CD4-positive, alpha-beta T cell (primary cell): Measurements from ENCODE around the gene CFAP298. TPM values are rescaled to one million over a fixed set of nuclear protein-coding genes. Genes with fewer than 3 reads are reported as not detected.

ENCODE experiments used
- ATAC-seq: fragments of 200-7000 bp; cut with Tn5 transposase; one replicate; pipeline ENCODE4 v1.10.0; 2022; ENCODE audit warnings: mild to moderate bottlenecking; ENCODE audit not compliant: poor library complexity
- CTCF ChIA-PET: fragments of 350-600 bp; sonication (Branson Sonifier 250); formaldehyde crosslinking; loops from one replicate; lab custom pipeline; 2021; ENCODE audit warnings: antibody characterized with exemption, inconsistent platforms; lab: Charles Lee
- POLR2A ChIA-PET: fragments of 350-600 bp; sonication (Branson Sonifier 250); formaldehyde crosslinking; loops from one replicate; lab custom pipeline; 2021; ENCODE audit warnings: antibody characterized with exemption, inconsistent platforms; lab: Charles Lee
- DNase-seq, 14 experiments: peaks; one replicate each; pipeline ENCODE4 v3.0.0-alpha.2; 2013 to 2020; ENCODE audit warnings: mixed read lengths in 2 of 14
- H3K27ac ChIP-seq, 2 donors: one replicate each; pipeline versions ENCODE4 v1.5.1 to v1.7.0; 2013; ENCODE audit warnings: low read length in 2 of 2, low read depth in 1 of 2, mild to moderate bottlenecking in 1 of 2
- H3K27me3 ChIP-seq, 2 experiments: 1 replicate in 1 of 2; 2 replicates in 1 of 2; pipeline versions ENCODE4 v1.6.1 to v1.7.0; 2013; ENCODE audit warnings: low read length in 2 of 2, control low read depth in 1 of 2, mild to moderate bottlenecking in 1 of 2, moderate library complexity in 1 of 2; ENCODE audit not compliant: insufficient read depth in 2 of 2, control insufficient read depth in 1 of 2
- H3K36me3 ChIP-seq: one replicate; pipeline ENCODE4 v1.6.1; 2013; ENCODE audit warnings: low read length, control low read depth; ENCODE audit not compliant: insufficient read depth
- H3K4me1 ChIP-seq: one replicate; pipeline ENCODE4 v1.6.1; 2013; ENCODE audit warnings: low read length, control low read depth; ENCODE audit not compliant: insufficient read depth
- H3K4me3 ChIP-seq: one replicate; pipeline ENCODE4 v1.5.1; 2013; ENCODE audit warnings: mild to moderate bottlenecking, low read length, moderate library complexity
- H3K9me3 ChIP-seq, 2 experiments: 1 replicate in 1 of 2; 2 replicates in 1 of 2; pipeline versions ENCODE4 v1.6.1 to v1.7.0; 2013; ENCODE audit warnings: low read length in 2 of 2, mild to moderate bottlenecking in 2 of 2, control low read depth in 1 of 2, moderate library complexity in 1 of 2; ENCODE audit not compliant: control insufficient read depth in 1 of 2, insufficient read depth in 1 of 2
- H3K27ac Mint-ChIP-seq: one replicate; pipeline ENCODE4 v1.8.0; 2020; ENCODE audit warnings: mixed read lengths
- H3K27me3 Mint-ChIP-seq: one replicate; pipeline ENCODE4 v1.8.0; 2021; ENCODE audit warnings: mixed read lengths
- H3K36me3 Mint-ChIP-seq: one replicate; pipeline ENCODE4 v1.8.0; 2021; ENCODE audit warnings: low read depth, mixed read lengths
- H3K4me1 Mint-ChIP-seq: one replicate; pipeline ENCODE4 v1.8.0; 2021; ENCODE audit warnings: low read depth, mixed read lengths
- H3K4me3 Mint-ChIP-seq: one replicate; pipeline ENCODE4 v1.8.0; 2020; ENCODE audit warnings: mild to moderate bottlenecking, mixed read lengths
- H3K9me3 Mint-ChIP-seq: one replicate; pipeline ENCODE4 v1.8.0; 2020; ENCODE audit warnings: mixed read lengths
- CTCF ChIP-seq: fragments of 200-600 bp; IDR thresholded peaks from one replicate; pipeline ENCODE4 v1.8.0; 2022; ENCODE audit warnings: antibody characterized with exemption, mild to moderate bottlenecking
- intact Hi-C, 2 experiments: fragments of 100-400 bp; cut with DNase I in 1 of 2; cut with micrococcal nuclease in 1 of 2; formaldehyde crosslinking; loops; one replicate each; pipeline versions ENCODE4 v1.15.1 to v1.9.0; 2023 to 2025; cut with DNase I, micrococcal nuclease
- total RNA-seq, 174 experiments: library from RNA in 2 of 174; stranded (reverse) in 2 of 174; gene quantifications; one replicate each; pipeline ENCODE4 v1.2.3 and lab custom pipeline; 2021 to 2026

CFAP298 gene
- total RNA-seq, 2 experiments from 2014 or later: 7.6 to 9.4 TPM

- no peak for DNase-seq
- POLR2A ChIA-PET: interaction anchor here (0.5 to 3.4 kb wide), 5 partner anchors 14 to 201 kb away, joined by 3 to 19 read pairs (median 14); partner anchors contain the start of genes EVA1C and SYNJ1
- Mint-ChIP-seq H3K4me3 (peak overlapping the region; percentile 99), H3K27ac (peak overlapping the region; percentile 87), H3K27me3 (no peaks in the 10 kb centered on the region), H3K36me3 (peaks cover 29% of the 10 kb centered on the region), H3K9me3 (no peaks in the 10 kb centered on the region), H3K4me1 (peaks cover 27% of the 10 kb centered on the region)
- H3K27me3 ChIP-seq: no peaks in the 10 kb centered on the region
- H3K4me1 ChIP-seq: peaks cover 26% of the 10 kb centered on the region
- TF ChIP-seq CTCF: no peak
- peaks cover 12% of the 10 kb centered on the region for H3K36me3 ChIP-seq
- H3K9me3 ChIP-seq: no peaks in the 10 kb centered on the region
- intact Hi-C loops: loop anchor here (2.0 to 5.0 kb wide), 5 partner anchors 114 to 336 kb away; partner anchors contain the start of genes MIS18A (in 1 of the 2), PAXBP1 (in 1 of the 2), SYNJ1 (in 1 of the 2) and URB1 (in 1 of the 2)
- CTCF ChIA-PET: interaction anchor here (1.4 kb wide), 1 partner anchor 158 kb away, joined by 5 read pairs; the partner anchor contains the start of gene PAXBP1
- H3K4me3 ChIP-seq: peak overlapping the region; percentile 83
- no peak for ATAC-seq
- peak overlapping the region in 1 of 2 donors; percentile 96 for H3K27ac ChIP-seq
These were observed 1.4 kb upstream of the CFAP298 start for GRCh38 chr21:32613436-32614043.

GRCh38 chr21:32612999-32613337, 791 bp upstream of the CFAP298 start:
- ATAC-seq: no peak
- peak overlapping the region; percentile 99 for H3K4me3 Mint-ChIP-seq

More at GRCh38 chr21:32612999-32613337, 791 bp upstream of the CFAP298 start:
- DNase-seq: no peak
- intact Hi-C loops: loop anchor here (2.0 to 5.0 kb wide), 5 partner anchors 114 to 336 kb away; partner anchors contain the start of genes MIS18A (in 1 of the 2), PAXBP1 (in 1 of the 2), SYNJ1 (in 1 of the 2) and URB1 (in 1 of the 2)
- H3K4me3 ChIP-seq: peak overlapping the region; percentile 83
- peaks cover 27% of the 10 kb centered on the region for H3K4me1 Mint-ChIP-seq
- H3K4me1 ChIP-seq: peaks cover 26% of the 10 kb centered on the region
- peak overlapping the region; percentile 76 to 96 for H3K27ac ChIP-seq
- CTCF ChIA-PET: interaction anchor here (1.0 to 1.6 kb wide), 3 partner anchors 12 to 867 kb away, joined by 4 to 9 read pairs (median 5); partner anchors contain the start of genes PAXBP1 and TMEM50B
- H3K36me3 Mint-ChIP-seq: peaks cover 33% of the 10 kb centered on the region
- H3K27me3 ChIP-seq: no peaks in the 10 kb centered on the region
- peaks cover 17% of the 10 kb centered on the region for H3K36me3 ChIP-seq
- H3K27me3 Mint-ChIP-seq: no peaks in the 10 kb centered on the region
- POLR2A ChIA-PET: interaction anchor here (0.5 to 3.4 kb wide), 8 partner anchors 13 to 867 kb away, joined by 3 to 19 read pairs (median 8); partner anchors contain the start of genes EVA1C, SYNJ1, TMEM50B and URB1
- TF ChIP-seq CTCF: no peak
- H3K27ac Mint-ChIP-seq: peak overlapping the region; percentile 87
- H3K9me3 ChIP-seq: no peaks in the 10 kb centered on the region
- H3K9me3 Mint-ChIP-seq: no peaks in the 10 kb centered on the region
